HL-60 (cell line): ENCODE measurements around the gene CD151.

Experiments
- DNase-seq, 2 experiments: peaks; one replicate each; pipeline ENCODE4 v3.0.0-alpha.2; 2010 to 2020; ENCODE audit warnings: low read depth in 1 of 2, low spot score in 1 of 2
- H3K27ac ChIP-seq: fragments of 250-450 bp; sonication (Bioruptor Pico); replicated peaks from 2 replicates; pipeline ENCODE4 v1.5.1; 2020; ENCODE audit warnings: mild to moderate bottlenecking, moderate library complexity
- H3K27me3 ChIP-seq: fragments of 250-450 bp; sonication (Bioruptor Pico); 2 replicates; pipeline ENCODE4 v1.5.1; 2021; ENCODE audit warnings: mild to moderate bottlenecking, moderate library complexity; ENCODE audit not compliant: insufficient read depth, poor library complexity, severe bottlenecking
- H3K4me3 ChIP-seq: replicated peaks from 2 replicates; pipeline ENCODE4 v1.5.1; 2011; ENCODE audit warnings: mild to moderate bottlenecking, control low read depth, low read length; ENCODE audit not compliant: insufficient read depth
- GABPA ChIP-seq: IDR thresholded peaks from 2 replicates; pipeline ENCODE4 v1.6.1; 2012; ENCODE audit warnings: low read depth
- POLR2AphosphoS5 ChIP-seq: IDR thresholded peaks from 2 replicates; pipeline ENCODE4 v1.6.1; 2012; ENCODE audit warnings: low read depth
- SPI1 ChIP-seq: IDR thresholded peaks from 2 replicates; pipeline ENCODE4 v1.6.1; 2012; ENCODE audit warnings: low read depth, mild to moderate bottlenecking, borderline replicate concordance
- TF ChIP-seq, protein P1 (sequence below): IDR thresholded peaks from one replicate; pipeline ENCODE4 v1.5.1; 2011; ENCODE audit warnings: low read length, control low read depth, inconsistent platforms; ENCODE audit not compliant: insufficient read depth
- TF ChIP-seq, protein P2 (sequence below): IDR thresholded peaks from 2 replicates; pipeline ENCODE4 v1.6.1; 2012; ENCODE audit warnings: low read depth; ENCODE audit not compliant: insufficient replicate concordance

The CD151 gene

GRCh38 chr11:794766-795633 is 37.8 kb upstream of the CD151 start:
- Histone ChIP-seq H3K4me3 (peak overlapping the region; percentile 13; the same call in 1 of the 2 replicates), H3K27ac (no peak overlapping the region), H3K27me3 (no peaks in the 10 kb centered on the region)
- no peak for TF ChIP-seq SPI1
- TF ChIP-seq, protein P1, sequence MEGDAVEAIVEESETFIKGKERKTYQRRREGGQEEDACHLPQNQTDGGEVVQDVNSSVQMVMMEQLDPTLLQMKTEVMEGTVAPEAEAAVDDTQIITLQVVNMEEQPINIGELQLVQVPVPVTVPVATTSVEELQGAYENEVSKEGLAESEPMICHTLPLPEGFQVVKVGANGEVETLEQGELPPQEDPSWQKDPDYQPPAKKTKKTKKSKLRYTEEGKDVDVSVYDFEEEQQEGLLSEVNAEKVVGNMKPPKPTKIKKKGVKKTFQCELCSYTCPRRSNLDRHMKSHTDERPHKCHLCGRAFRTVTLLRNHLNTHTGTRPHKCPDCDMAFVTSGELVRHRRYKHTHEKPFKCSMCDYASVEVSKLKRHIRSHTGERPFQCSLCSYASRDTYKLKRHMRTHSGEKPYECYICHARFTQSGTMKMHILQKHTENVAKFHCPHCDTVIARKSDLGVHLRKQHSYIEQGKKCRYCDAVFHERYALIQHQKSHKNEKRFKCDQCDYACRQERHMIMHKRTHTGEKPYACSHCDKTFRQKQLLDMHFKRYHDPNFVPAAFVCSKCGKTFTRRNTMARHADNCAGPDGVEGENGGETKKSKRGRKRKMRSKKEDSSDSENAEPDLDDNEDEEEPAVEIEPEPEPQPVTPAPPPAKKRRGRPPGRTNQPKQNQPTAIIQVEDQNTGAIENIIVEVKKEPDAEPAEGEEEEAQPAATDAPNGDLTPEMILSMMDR: no peak
- no peak for TF ChIP-seq GABPA
- no peak for TF ChIP-seq POLR2AphosphoS5
- TF ChIP-seq, protein P2, sequence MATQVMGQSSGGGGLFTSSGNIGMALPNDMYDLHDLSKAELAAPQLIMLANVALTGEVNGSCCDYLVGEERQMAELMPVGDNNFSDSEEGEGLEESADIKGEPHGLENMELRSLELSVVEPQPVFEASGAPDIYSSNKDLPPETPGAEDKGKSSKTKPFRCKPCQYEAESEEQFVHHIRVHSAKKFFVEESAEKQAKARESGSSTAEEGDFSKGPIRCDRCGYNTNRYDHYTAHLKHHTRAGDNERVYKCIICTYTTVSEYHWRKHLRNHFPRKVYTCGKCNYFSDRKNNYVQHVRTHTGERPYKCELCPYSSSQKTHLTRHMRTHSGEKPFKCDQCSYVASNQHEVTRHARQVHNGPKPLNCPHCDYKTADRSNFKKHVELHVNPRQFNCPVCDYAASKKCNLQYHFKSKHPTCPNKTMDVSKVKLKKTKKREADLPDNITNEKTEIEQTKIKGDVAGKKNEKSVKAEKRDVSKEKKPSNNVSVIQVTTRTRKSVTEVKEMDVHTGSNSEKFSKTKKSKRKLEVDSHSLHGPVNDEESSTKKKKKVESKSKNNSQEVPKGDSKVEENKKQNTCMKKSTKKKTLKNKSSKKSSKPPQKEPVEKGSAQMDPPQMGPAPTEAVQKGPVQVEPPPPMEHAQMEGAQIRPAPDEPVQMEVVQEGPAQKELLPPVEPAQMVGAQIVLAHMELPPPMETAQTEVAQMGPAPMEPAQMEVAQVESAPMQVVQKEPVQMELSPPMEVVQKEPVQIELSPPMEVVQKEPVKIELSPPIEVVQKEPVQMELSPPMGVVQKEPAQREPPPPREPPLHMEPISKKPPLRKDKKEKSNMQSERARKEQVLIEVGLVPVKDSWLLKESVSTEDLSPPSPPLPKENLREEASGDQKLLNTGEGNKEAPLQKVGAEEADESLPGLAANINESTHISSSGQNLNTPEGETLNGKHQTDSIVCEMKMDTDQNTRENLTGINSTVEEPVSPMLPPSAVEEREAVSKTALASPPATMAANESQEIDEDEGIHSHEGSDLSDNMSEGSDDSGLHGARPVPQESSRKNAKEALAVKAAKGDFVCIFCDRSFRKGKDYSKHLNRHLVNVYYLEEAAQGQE: no peak
- no peak for DNase-seq

GRCh38 chr11:795634-796564 is 36.9 kb upstream of the CD151 start:
- H3K4me3 ChIP-seq: peak overlapping the region; percentile 69
- peak; percentile 73 to 86 for DNase-seq
- H3K27ac ChIP-seq: peak overlapping the region; percentile 78
- TF ChIP-seq POLR2AphosphoS5 (peak; percentile 51; the same call in 1 of the 2 replicates), SPI1 (peak; percentile 5; the same call in 1 of the 2 replicates), GABPA (no peak)
- no peaks in the 10 kb centered on the region for H3K27me3 ChIP-seq

GRCh38 chr11:796565-797295 is 36.0 kb upstream of the CD151 start:
- DNase-seq: no peak
- Histone ChIP-seq H3K27me3 (no peaks in the 10 kb centered on the region), H3K27ac (peak overlapping the region; percentile 78), H3K4me3 (peak overlapping the region; percentile 69)
- TF ChIP-seq, protein P2: no peak
- TF ChIP-seq POLR2AphosphoS5: no peak
- TF ChIP-seq GABPA: no peak
- no peak for TF ChIP-seq SPI1
- TF ChIP-seq, protein P1: no peak
